HepG2 (cell line): Measurements from ENCODE around the gene NEDD4L.

Source experiments
- EZH2 ChIP-seq: conservative IDR thresholded peaks from 2 replicates; pipeline ENCODE4 v1.6.1; 2012; ENCODE audit warnings: mild to moderate bottlenecking, low read depth, low read length, moderate library complexity
- JUNB ChIP-seq: sonication (generic); formaldehyde crosslinking; IDR thresholded peaks from 2 replicates; pipeline ENCODE4 v1.8.0; 2022; ENCODE audit warnings: missing genetic modification reagents, mild to moderate bottlenecking, borderline replicate concordance
- KDM5A ChIP-seq: fragments of 200-600 bp; sonication (generic); IDR thresholded peaks from 2 replicates; pipeline ENCODE4 v1.7.0; 2018; ENCODE audit warnings: antibody characterized with exemption, mild to moderate bottlenecking, low read length, borderline replicate concordance
- POLR2A ChIP-seq, 2 experiments: IDR thresholded peaks; 2 replicates each; pipeline ENCODE4 v1.6.1; 2011; ENCODE audit warnings: low read depth in 2 of 2, low read length in 2 of 2, mild to moderate bottlenecking in 1 of 2, moderate library complexity in 1 of 2; ENCODE audit not compliant: insufficient read depth in 1 of 2
- SETDB1 ChIP-seq: sonication (generic); formaldehyde crosslinking; IDR thresholded peaks from 2 replicates; pipeline ENCODE4 v1.5.1; 2020; ENCODE audit warnings: missing genetic modification reagents, mild to moderate bottlenecking, borderline replicate concordance
- TAF1 ChIP-seq: sonication (generic); formaldehyde crosslinking; IDR thresholded peaks from 2 replicates; pipeline ENCODE4 v1.4.0; 2020; ENCODE audit warnings: missing genetic modification reagents
- ZNF354B ChIP-seq: sonication (generic); formaldehyde crosslinking; IDR thresholded peaks from 2 replicates; pipeline ENCODE4 v1.8.0; 2022; ENCODE audit warnings: mild to moderate bottlenecking, missing genetic modification reagents
- TF ChIP-seq, protein P1 (sequence below): sonication (generic); formaldehyde crosslinking; IDR thresholded peaks from 2 replicates; pipeline ENCODE4 v1.5.0; 2020; ENCODE audit warnings: mild to moderate bottlenecking, missing genetic modification reagents, moderate library complexity

DNA sequence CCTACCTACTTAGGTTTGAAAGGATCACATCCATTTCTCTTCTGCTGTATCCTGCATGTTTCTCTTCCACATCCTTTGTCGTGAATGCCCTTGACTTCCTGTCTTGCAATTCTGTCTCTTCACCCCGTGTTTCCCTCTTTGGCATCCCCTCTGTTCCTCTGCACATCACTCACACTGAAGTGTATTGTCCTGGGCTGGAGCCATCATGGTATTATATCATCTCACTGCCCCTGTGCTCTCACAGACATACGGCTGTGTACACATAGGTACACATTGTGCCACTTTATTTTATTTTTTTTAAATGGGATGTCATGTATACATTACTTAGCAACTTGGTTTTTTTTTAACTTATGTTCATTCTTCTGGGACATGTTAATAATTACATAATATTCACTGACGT lies 293.3 kb downstream of the NEDD4L start:
- TF ChIP-seq EZH2 (no peak), POLR2A (IDR thresholded peaks at IDR 0.05; ENCODE audit: insufficient read depth in 1 of 2, low read depth in 2 of 2, low read length in 2 of 2) (no peak), ZNF354B (no peak), KDM5A (no peak), JUNB (CRISPR knock-in tag) (no peak), TAF1 (no peak), SETDB1 (CRISPR knock-in tag) (no peak)
- TF ChIP-seq, protein P1, sequence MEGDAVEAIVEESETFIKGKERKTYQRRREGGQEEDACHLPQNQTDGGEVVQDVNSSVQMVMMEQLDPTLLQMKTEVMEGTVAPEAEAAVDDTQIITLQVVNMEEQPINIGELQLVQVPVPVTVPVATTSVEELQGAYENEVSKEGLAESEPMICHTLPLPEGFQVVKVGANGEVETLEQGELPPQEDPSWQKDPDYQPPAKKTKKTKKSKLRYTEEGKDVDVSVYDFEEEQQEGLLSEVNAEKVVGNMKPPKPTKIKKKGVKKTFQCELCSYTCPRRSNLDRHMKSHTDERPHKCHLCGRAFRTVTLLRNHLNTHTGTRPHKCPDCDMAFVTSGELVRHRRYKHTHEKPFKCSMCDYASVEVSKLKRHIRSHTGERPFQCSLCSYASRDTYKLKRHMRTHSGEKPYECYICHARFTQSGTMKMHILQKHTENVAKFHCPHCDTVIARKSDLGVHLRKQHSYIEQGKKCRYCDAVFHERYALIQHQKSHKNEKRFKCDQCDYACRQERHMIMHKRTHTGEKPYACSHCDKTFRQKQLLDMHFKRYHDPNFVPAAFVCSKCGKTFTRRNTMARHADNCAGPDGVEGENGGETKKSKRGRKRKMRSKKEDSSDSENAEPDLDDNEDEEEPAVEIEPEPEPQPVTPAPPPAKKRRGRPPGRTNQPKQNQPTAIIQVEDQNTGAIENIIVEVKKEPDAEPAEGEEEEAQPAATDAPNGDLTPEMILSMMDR, result no peak
